HG02763 (cell line): ENCODE data around the gene PRXL2B.

ENCODE experiments used
- ATAC-seq: cut with Tn5 transposase; IDR thresholded peaks from one replicate; pipeline ENCODE4 v1.9.1; 2021; ENCODE audit warnings: mild to moderate bottlenecking, moderate library complexity; ENCODE audit not compliant: unreplicated experiment

PRXL2B gene

GRCh38 chr1:2632561-2633361, 46.2 kb downstream of the PRXL2B start, which contains the start of gene MMEL1:
TSS of gene MMEL1 (minus strand) at chr1:2633016. CDS start at chr1:2629484, 3,532 bp downstream.
- ATAC-seq, result no peak

- no peak for ATAC-seq
Measured at GRCh38 chr1:2633366-2633935, 46.9 kb downstream of the PRXL2B start.

- ATAC-seq, result no peak
Measured at GRCh38 chr1:2633936-2634491, 47.4 kb downstream of the PRXL2B start.

GRCh38 chr1:2635361-2636010, 48.9 kb downstream of the PRXL2B start:
- no peak for ATAC-seq

GRCh38 chr1:2636733-2637132, 50.2 kb downstream of the PRXL2B start:
- ATAC-seq, result no peak

- no peak for ATAC-seq
Measured at GRCh38 chr1:2637442-2638145, 51.0 kb downstream of the PRXL2B start.

GRCh38 chr1:2638466-2639115, 52.0 kb downstream of the PRXL2B start:
- no peak for ATAC-seq

- ATAC-seq, result no peak
Measured at GRCh38 chr1:2639203-2639602, 52.6 kb downstream of the PRXL2B start.

GRCh38 chr1:2639607-2640521, 53.3 kb downstream of the PRXL2B start:
- no peak for ATAC-seq

GRCh38 chr1:2640626-2641025, 54.0 kb downstream of the PRXL2B start:
- no peak for ATAC-seq
